Peyer's patch (tissue), 4 donors: ENCODE data around the gene HAND1. TPM values are rescaled to one million over a fixed set of nuclear protein-coding genes. Genes with fewer than 3 reads are reported as not detected.

Experiments
- DNase-seq, 3 donors: peaks; one replicate each; pipeline ENCODE4 v3.0.0-alpha.2; 2017 to 2019
- H3K27ac ChIP-seq, 4 donors: fragments of 200-600 bp; sonication (generic); one replicate each; pipeline ENCODE4 v1.5.1; 2016 to 2019
- H3K27me3 ChIP-seq, 2 donors: fragments of 200-600 bp; sonication (generic); one replicate each; pipeline ENCODE4 v1.5.1; 2019
- H3K36me3 ChIP-seq, 3 donors: fragments of 200-600 bp; sonication (generic); one replicate each; pipeline ENCODE4 v1.5.1; 2016 to 2019
- H3K4me1 ChIP-seq, 4 donors: fragments of 200-600 bp; sonication (generic); one replicate each; pipeline ENCODE4 v1.5.1; 2016 to 2019
- H3K4me3 ChIP-seq, 4 donors: fragments of 200-600 bp; sonication (generic); 1 replicate in 3 of 4; 2 replicates in 1 of 4; pipeline ENCODE4 v1.5.1; 2016 to 2019; ENCODE audit warnings: mild to moderate bottlenecking in 1 of 4
- H3K9me3 ChIP-seq, 4 donors: fragments of 200-600 bp; sonication (generic); one replicate each; pipeline ENCODE4 v1.5.1; 2016 to 2019; ENCODE audit warnings: mild to moderate bottlenecking in 1 of 4
- CTCF ChIP-seq, 6 experiments: fragments of 450-650 bp in 4 of 6; fragments of 200-600 bp in 2 of 6; sonication (generic) in 1 of 6; IDR thresholded peaks; one replicate each; pipeline ENCODE4 v1.5.1; 2017 to 2019; ENCODE audit warnings: antibody characterized with exemption in 6 of 6, mild to moderate bottlenecking in 3 of 6, moderate library complexity in 1 of 6
- POLR2A ChIP-seq, 2 donors: fragments of 450-650 bp; IDR thresholded peaks; one replicate each; pipeline ENCODE4 v1.5.1; 2017; ENCODE audit warnings: antibody characterized with exemption in 2 of 2, mild to moderate bottlenecking in 2 of 2, moderate library complexity in 2 of 2
- total RNA-seq, 4 donors: library from RNA; depleted of rRNA; stranded (reverse); fragments of >200 nt; gene quantifications; one replicate each; pipeline ENCODE4 v1.1.0, GENCODE V29; 2016

Gene HAND1
- total RNA-seq, 4 donors from 2014 or later = 0.54 to 1.8 TPM; not detected in 2

GRCh38 chr5:154459015-154459414, 19.0 kb downstream of the HAND1 start:
- Histone ChIP-seq H3K36me3 (peaks cover 0 to 58% (median 0%) of the 10 kb centered on the region in 3 donors), H3K27ac (no peak overlapping the region)

GRCh38 chr5:154456540-154456939, 21.5 kb downstream of the HAND1 start:
- H3K9me3 ChIP-seq = no peaks in the 10 kb centered on the region
- no peaks in the 10 kb centered on the region for H3K27me3 ChIP-seq
- peaks cover 0 to 82% (median 0%) of the 10 kb centered on the region in 3 donors for H3K36me3 ChIP-seq

More at GRCh38 chr5:154459015-154459414, 19.0 kb downstream of the HAND1 start:
- no peak for DNase-seq
- no peaks in the 10 kb centered on the region for H3K4me1 ChIP-seq
- TF ChIP-seq POLR2A (IDR thresholded peaks at IDR 0.05) (no peak), CTCF (IDR thresholded peaks at IDR 0.05) (no peak)
- no peaks in the 10 kb centered on the region for H3K27me3 ChIP-seq
- H3K9me3 ChIP-seq = no peaks in the 10 kb centered on the region
- H3K4me3 ChIP-seq = no peak overlapping the region

GRCh38 chr5:154455585-154455984, 22.4 kb downstream of the HAND1 start:
- Histone ChIP-seq H3K9me3 (no peaks in the 10 kb centered on the region), H3K27ac (no peak overlapping the region), H3K36me3 (peaks cover 0 to 87% (median 0%) of the 10 kb centered on the region in 3 donors), H3K4me1 (no peaks in the 10 kb centered on the region), H3K27me3 (no peaks in the 10 kb centered on the region), H3K4me3 (no peak overlapping the region)
- TF ChIP-seq CTCF (IDR thresholded peaks at IDR 0.05) (no peak), POLR2A (IDR thresholded peaks at IDR 0.05) (no peak)
- DNase-seq = no peak

More at GRCh38 chr5:154456540-154456939, 21.5 kb downstream of the HAND1 start:
- DNase-seq = no peak
- H3K4me3 ChIP-seq = no peak overlapping the region
- H3K27ac ChIP-seq = no peak overlapping the region
- H3K4me1 ChIP-seq = no peaks in the 10 kb centered on the region
- TF ChIP-seq CTCF (IDR thresholded peaks at IDR 0.05) = no peak
- no peak for TF ChIP-seq POLR2A (IDR thresholded peaks at IDR 0.05)

GRCh38 chr5:154451957-154452356, 26.1 kb downstream of the HAND1 start:
- peaks cover 0 to 24% (median 2%) of the 10 kb centered on the region in 4 donors for H3K4me1 ChIP-seq
- H3K9me3 ChIP-seq = no peaks in the 10 kb centered on the region
- TF ChIP-seq CTCF (IDR thresholded peaks at IDR 0.05) = no peak
- no peak overlapping the region for H3K4me3 ChIP-seq
- peaks cover 0 to 61% (median 0%) of the 10 kb centered on the region in 3 donors for H3K36me3 ChIP-seq
- DNase-seq = no peak
- H3K27me3 ChIP-seq = no peaks in the 10 kb centered on the region
- H3K27ac ChIP-seq = no peak overlapping the region

- H3K27ac ChIP-seq = no peak overlapping the region
- H3K27me3 ChIP-seq = no peaks in the 10 kb centered on the region
- H3K36me3 ChIP-seq = peaks cover 0 to 40% (median 0%) of the 10 kb centered on the region in 3 donors
- TF ChIP-seq POLR2A (IDR thresholded peaks at IDR 0.05) = no peak
- TF ChIP-seq CTCF (IDR thresholded peaks at IDR 0.05) = no peak
- DNase-seq = no peak
- H3K4me3 ChIP-seq = no peak overlapping the region
- H3K9me3 ChIP-seq = no peaks in the 10 kb centered on the region
- H3K4me1 ChIP-seq = peaks cover 0 to 26% (median 2%) of the 10 kb centered on the region in 4 donors
These were observed 28.2 kb downstream of the HAND1 start for GRCh38 chr5:154449786-154450185.
